Adipocyte (in vitro differentiated cells): ENCODE data around the gene CSPG5.

Source experiments
- DNase-seq: peaks from one replicate; pipeline ENCODE4 v3.0.0-alpha.2; 2015; ENCODE audit warnings: low read depth
- H3K27me3 ChIP-seq: replicated peaks from 2 replicates; pipeline ENCODE4 v1.7.0; 2013; ENCODE audit warnings: mild to moderate bottlenecking, low read length, moderate library complexity; ENCODE audit not compliant: control insufficient read depth, insufficient read depth
- H3K36me3 ChIP-seq: 2 replicates; pipeline ENCODE4 v1.7.0; 2013; ENCODE audit warnings: low read length, mild to moderate bottlenecking, moderate library complexity; ENCODE audit not compliant: control insufficient read depth, insufficient read depth, severe bottlenecking
- H3K4me1 ChIP-seq: 2 replicates; pipeline ENCODE4 v1.7.0; 2013; ENCODE audit warnings: mild to moderate bottlenecking, low read length, moderate library complexity; ENCODE audit not compliant: control insufficient read depth, insufficient read depth
- H3K4me3 ChIP-seq: 2 replicates; pipeline ENCODE4 v1.7.0; 2013; ENCODE audit warnings: mild to moderate bottlenecking, low read length, moderate library complexity
- H3K9ac ChIP-seq: 2 replicates; pipeline ENCODE4 v1.7.0; 2013; ENCODE audit warnings: mild to moderate bottlenecking, low read length, moderate library complexity
- H3K9me3 ChIP-seq: 2 replicates; pipeline ENCODE4 v1.7.0; 2013; ENCODE audit warnings: mild to moderate bottlenecking, low read length, moderate library complexity; ENCODE audit not compliant: control insufficient read depth

CSPG5 gene

GRCh38 chr3:47567149-47567548, 11.5 kb downstream of the CSPG5 start:
- Histone ChIP-seq H3K4me3 (no peak overlapping the region), H3K4me1 (no peaks in the 10 kb centered on the region), H3K36me3 (no peaks in the 10 kb centered on the region), H3K27me3 (peaks cover 49% of the 10 kb centered on the region), H3K9ac (no peak overlapping the region), H3K9me3 (no peaks in the 10 kb centered on the region)
- no peak for DNase-seq

DNA sequence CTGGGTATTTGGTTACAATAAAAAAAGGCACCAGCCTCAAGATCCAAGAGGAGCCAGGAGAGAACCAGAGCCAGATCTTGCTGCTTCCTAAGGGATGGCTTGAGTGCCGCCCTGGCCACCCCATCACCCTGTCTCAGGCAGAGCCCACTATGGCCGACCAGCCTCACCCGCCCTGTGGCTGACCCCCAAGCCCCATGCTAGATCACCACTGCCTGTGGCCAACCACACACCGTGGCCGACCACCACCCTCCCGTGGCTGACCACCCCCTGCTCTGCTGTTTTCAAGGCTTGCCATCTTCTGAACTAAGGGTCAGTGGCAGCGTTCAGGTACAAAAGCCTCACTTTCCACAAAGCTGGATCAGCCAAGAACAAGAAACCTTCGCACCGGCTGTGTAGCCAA, 12.0 kb downstream of the CSPG5 start:
- Histone ChIP-seq H3K36me3 (no peaks in the 10 kb centered on the region), H3K4me1 (no peaks in the 10 kb centered on the region), H3K9me3 (no peaks in the 10 kb centered on the region), H3K9ac (no peak overlapping the region), H3K27me3 (peaks cover 44% of the 10 kb centered on the region), H3K4me3 (no peak overlapping the region)
- no peak for DNase-seq

DNA sequence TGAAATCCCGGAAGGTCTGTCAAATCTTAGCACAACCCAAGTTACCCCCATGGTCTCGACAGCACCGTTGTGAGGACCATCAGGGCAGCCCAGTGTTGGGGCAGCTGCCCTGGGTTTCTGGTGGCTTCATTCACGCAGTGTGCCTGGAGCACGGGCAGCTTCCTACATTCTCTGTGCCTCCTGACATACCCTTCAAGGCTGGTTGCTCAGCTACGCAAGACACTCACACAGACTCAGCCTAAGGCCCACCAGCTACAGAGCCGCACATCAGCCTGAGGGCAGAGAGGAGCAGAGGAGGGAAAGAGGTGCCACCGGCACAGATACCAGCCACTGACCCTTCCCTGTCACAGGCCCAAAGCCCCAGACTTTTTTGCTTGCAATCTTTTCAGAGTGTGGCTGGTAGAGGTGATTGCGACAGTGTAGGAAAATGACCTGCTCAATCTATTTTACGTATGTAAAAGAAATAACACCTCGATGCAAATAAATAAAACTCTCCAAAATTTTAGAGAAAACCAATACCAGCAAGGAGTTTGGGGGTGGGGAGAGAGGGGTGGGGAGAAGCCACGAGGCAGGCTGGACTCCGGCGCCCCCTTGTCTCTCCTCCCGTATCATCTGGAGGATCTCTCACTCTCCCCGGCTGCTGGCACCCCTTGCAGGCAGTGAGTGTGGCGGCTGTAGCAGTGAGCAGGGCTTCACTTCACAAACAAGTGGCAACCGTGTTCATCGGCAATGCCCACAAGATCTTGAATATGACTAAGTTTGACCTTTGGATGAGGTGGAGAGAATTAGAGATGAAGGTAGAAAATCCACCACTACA, 12.7 kb downstream of the CSPG5 start:
- Histone ChIP-seq H3K27me3 (peaks cover 39% of the 10 kb centered on the region), H3K9ac (no peak overlapping the region), H3K4me3 (no peak overlapping the region), H3K36me3 (no peaks in the 10 kb centered on the region), H3K4me1 (no peaks in the 10 kb centered on the region), H3K9me3 (no peaks in the 10 kb centered on the region)
- DNase-seq = no peak

DNA sequence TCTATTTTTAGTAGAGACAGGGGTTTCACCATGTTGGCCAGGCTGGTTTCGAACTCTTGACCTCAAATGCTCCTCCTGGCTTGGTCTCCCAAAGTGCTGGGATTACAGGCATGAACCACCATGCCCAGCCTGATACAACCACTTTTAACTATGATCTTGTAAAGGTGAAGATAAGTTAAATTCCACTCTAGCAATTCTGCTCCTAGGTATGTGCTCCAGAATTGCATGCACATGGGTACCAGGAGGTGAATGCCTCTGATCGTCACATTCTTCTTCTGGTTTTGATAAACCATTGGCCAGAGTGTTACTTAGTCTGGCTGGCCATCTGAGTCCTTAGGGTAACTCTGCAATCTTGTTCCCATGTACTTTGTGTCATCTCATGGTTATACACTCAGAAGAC, 22.3 kb downstream of the CSPG5 start:
- Histone ChIP-seq H3K9ac (no peak overlapping the region), H3K36me3 (no peaks in the 10 kb centered on the region), H3K9me3 (peaks cover 16% of the 10 kb centered on the region), H3K4me1 (no peaks in the 10 kb centered on the region), H3K4me3 (no peak overlapping the region), H3K27me3 (peaks cover 34% of the 10 kb centered on the region)
- no peak for DNase-seq

DNA sequence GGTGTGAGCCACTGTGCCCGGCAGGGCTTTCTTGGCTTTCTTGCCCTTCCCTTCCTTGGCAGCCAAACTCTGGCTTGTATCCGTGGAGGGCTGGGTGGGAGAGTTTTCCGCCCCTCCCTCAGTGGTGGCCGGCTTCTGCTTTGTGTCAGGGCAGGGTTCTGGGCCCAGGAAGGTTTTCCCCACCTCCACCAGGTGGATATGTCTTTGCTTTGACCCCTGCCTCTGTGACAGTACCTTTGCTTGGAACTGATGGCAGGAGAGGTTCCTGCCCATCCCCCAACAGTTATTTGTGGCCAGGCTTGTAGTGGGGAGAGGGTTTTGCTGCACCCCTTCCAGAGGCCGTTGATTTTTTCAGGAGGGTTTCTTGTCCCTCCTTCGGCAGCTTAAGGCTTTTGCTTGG, 24.3 kb downstream of the CSPG5 start:
- Histone ChIP-seq H3K9ac (no peak overlapping the region), H3K4me3 (no peak overlapping the region), H3K9me3 (peaks cover 16% of the 10 kb centered on the region), H3K27me3 (peaks cover 37% of the 10 kb centered on the region), H3K4me1 (no peaks in the 10 kb centered on the region), H3K36me3 (no peaks in the 10 kb centered on the region)
- DNase-seq = no peak

DNA sequence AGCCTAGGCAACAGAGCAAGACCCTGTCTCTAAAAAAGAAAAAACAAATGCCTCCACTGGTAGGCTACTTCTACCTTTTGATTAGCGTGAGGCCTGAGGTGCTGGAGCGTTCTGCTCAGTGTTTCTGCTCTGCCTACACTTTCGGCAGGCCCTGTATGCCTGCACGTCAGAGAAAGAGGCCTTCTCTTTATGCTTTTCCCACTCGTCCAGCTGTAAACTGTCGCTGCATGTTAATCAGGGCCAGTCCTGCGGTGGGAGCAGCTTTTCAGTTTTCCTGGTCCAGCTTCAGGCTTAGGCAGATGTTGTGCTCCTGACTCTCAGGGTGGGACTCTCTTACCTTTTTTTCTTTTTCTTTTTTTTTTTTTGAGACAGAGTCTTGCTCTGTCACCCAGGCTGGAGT, 25.3 kb downstream of the CSPG5 start:
- H3K9me3 ChIP-seq = peaks cover 16% of the 10 kb centered on the region
- H3K27me3 ChIP-seq = peaks cover 37% of the 10 kb centered on the region
- H3K36me3 ChIP-seq = no peaks in the 10 kb centered on the region
- no peak for DNase-seq
- no peaks in the 10 kb centered on the region for H3K4me1 ChIP-seq
- H3K9ac ChIP-seq = no peak overlapping the region
- no peak overlapping the region for H3K4me3 ChIP-seq

- peaks cover 22% of the 10 kb centered on the region for H3K4me1 ChIP-seq
- H3K27me3 ChIP-seq = no peaks in the 10 kb centered on the region
- H3K36me3 ChIP-seq = no peaks in the 10 kb centered on the region
- no peak overlapping the region for H3K9ac ChIP-seq
- no peaks in the 10 kb centered on the region for H3K9me3 ChIP-seq
- no peak for DNase-seq
- no peak overlapping the region for H3K4me3 ChIP-seq
Observed at GRCh38 chr3:47542471-47543173, 36.0 kb downstream of the CSPG5 start.

DNA sequence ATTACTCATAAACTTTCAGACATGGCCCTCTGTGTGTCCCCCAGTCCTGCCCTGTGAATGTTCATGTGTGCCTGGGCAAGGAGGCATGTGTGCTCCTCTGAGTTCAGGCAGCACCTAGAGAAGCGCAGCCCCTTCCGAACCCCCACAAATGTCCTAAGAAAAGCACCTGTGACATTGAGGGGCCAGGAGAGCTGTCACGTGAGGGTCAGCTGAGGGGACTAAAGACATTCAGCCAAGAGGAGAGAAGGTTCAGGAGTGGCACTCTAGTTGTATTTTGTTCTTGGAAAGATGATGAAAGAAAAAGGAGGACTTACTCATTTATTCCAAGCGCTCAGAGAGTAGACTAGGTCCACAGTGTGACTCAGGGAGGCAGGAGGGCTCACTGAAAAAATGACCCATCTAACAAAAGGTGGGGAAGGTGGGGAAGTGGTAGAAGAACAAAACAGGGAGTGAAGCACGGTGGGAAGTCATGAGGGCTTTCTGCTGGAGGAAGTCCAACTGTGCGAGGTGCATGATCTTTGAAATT, 37.0 kb downstream of the CSPG5 start:
- peaks cover 8% of the 10 kb centered on the region for H3K27me3 ChIP-seq
- DNase-seq = no peak
- H3K4me1 ChIP-seq = peaks cover 22% of the 10 kb centered on the region

DNA sequence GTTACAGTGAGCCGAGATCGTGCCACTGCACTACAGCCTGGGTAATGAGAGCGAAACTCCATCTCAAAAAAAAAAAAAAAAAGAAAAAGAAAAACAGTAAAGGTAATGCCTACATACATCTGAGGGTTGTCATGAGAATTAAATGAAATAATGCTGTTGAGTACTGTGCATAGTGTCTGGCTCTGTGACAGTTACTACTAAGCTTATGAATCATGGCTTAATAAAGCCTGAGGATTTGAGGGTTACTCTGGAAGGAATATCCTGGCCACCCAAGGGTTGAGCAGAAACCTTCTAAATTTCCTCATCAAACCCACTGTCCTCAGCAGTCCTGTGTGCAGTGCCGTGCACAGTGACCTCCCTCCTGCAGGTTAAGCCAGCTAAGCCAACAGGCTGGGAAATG, 38.4 kb downstream of the CSPG5 start:
- no peaks in the 10 kb centered on the region for H3K36me3 ChIP-seq
- H3K4me3 ChIP-seq = no peak overlapping the region
- no peaks in the 10 kb centered on the region for H3K9me3 ChIP-seq
- peak; percentile 7 for DNase-seq
- peaks cover 22% of the 10 kb centered on the region for H3K4me1 ChIP-seq
- H3K9ac ChIP-seq = no peak overlapping the region
- H3K27me3 ChIP-seq = peaks cover 9% of the 10 kb centered on the region

More for the DNA sequence above, 37.0 kb downstream of the CSPG5 start:
- Histone ChIP-seq H3K9me3 (no peaks in the 10 kb centered on the region), H3K36me3 (no peaks in the 10 kb centered on the region), H3K9ac (no peak overlapping the region), H3K4me3 (no peak overlapping the region)

DNA sequence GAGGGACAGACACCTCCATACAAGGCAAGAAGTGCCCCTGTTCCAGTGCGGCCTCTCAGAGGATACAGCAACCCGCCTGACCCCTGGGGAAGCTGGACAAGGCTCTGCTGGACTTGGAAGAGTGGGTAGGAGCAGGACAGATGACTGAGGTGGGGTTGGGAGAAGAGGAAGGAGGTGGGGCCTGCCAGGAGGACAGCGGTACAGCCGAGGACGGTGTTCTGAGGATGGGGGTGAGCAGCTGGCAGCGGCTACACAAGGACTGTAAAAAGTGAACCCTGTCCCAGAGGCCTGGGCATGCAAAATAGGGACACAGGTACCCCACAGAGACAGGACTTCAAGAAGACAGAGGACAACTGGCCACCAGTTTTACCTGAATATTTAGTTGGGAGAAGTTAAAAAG, 41.7 kb downstream of the CSPG5 start:
- Histone ChIP-seq H3K9me3 (no peaks in the 10 kb centered on the region), H3K4me3 (no peak overlapping the region), H3K36me3 (no peaks in the 10 kb centered on the region), H3K4me1 (peaks cover 10% of the 10 kb centered on the region), H3K27me3 (peaks cover 9% of the 10 kb centered on the region), H3K9ac (no peak overlapping the region)
- DNase-seq = no peak

DNA sequence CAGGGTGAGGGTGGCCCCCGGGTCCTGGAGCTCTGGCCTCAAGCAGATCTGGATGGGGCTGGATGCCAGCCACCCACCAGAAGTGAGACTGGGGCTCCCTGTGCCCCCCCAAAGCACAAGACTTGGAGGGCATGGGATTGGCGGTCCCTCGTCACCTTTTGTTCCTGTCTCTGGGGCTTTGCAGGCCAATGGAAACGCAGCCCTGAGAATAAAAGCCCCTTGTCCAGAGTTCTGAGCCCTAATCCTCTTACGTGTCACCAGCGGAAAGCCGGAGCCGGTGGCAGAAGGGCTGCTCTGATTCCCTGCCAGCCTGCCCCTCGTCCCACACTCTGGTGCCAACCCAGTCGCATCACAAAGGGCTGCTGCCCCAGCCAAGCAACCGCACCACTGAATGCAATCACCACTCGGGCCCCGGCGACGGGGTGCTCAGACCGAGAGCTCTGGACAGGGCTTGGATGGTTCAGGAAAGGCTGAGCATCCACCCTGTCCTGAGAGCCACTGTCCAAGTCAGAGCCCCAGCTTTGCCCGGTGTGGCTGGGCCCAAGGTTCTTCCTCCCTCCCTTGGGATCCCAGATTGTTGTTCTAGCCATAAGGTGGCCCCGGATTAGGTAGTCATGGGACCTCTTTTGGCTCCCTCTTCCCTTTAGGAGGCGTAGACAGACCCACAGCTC, 42.3 kb downstream of the CSPG5 start:
- no peaks in the 10 kb centered on the region for H3K36me3 ChIP-seq
- DNase-seq = no peak
- H3K27me3 ChIP-seq = peaks cover 9% of the 10 kb centered on the region
- H3K9me3 ChIP-seq = no peaks in the 10 kb centered on the region
- H3K4me1 ChIP-seq = peaks cover 4% of the 10 kb centered on the region
- no peak overlapping the region for H3K9ac ChIP-seq
- H3K4me3 ChIP-seq = no peak overlapping the region
